WTC11 (cell line): ENCODE results near the gene GCG. TPM values are rescaled to one million over a fixed set of nuclear protein-coding genes. Genes with fewer than 3 reads are reported as not detected.

Source experiments
- ATAC-seq: fragments of 200-7000 bp; cut with Tn5 transposase; 2 replicates; pipeline ENCODE4 v1.10.0; 2021; ENCODE audit warnings: mild to moderate bottlenecking, moderate library complexity
- CTCF ChIA-PET: fragments of 300-600 bp; sonication (Branson Sonifier 250); formaldehyde crosslinking; loops from one replicate; lab custom pipeline; 2021; ENCODE audit warnings: antibody characterized with exemption; lab: Charles Lee
- POLR2A ChIA-PET: fragments of 350-600 bp; sonication (Branson Sonifier 250); formaldehyde crosslinking; loops from one replicate; lab custom pipeline; 2021; ENCODE audit warnings: antibody characterized with exemption; lab: Charles Lee
- DNase-seq: peaks from one replicate; pipeline ENCODE4 v3.0.0; 2021; ENCODE audit warnings: low spot score
- H3K27ac Mint-ChIP-seq: 2 replicates; pipeline ENCODE4 v1.8.0; 2021; ENCODE audit warnings: mixed read lengths
- H3K27me3 Mint-ChIP-seq: 2 replicates; pipeline ENCODE4 v1.8.0; 2021; ENCODE audit warnings: low read depth, mild to moderate bottlenecking, moderate library complexity, mixed read lengths
- H3K36me3 Mint-ChIP-seq: 2 replicates; pipeline ENCODE4 v1.8.0; 2021; ENCODE audit warnings: mixed read lengths
- H3K4me1 Mint-ChIP-seq: 2 replicates; pipeline ENCODE4 v1.8.0; 2022; ENCODE audit warnings: mixed read lengths
- H3K4me3 Mint-ChIP-seq: 2 replicates; pipeline ENCODE4 v1.8.0; 2021; ENCODE audit warnings: mild to moderate bottlenecking, moderate library complexity, mixed read lengths
- H3K9me3 Mint-ChIP-seq: 2 replicates; pipeline ENCODE4 v1.8.0; 2021; ENCODE audit warnings: mixed read lengths
- ATF1 ChIP-seq: sonication (generic); formaldehyde crosslinking; IDR thresholded peaks from 2 replicates; pipeline ENCODE4 v1.8.1; 2023; ENCODE audit warnings: mild to moderate bottlenecking, moderate library complexity, missing genetic modification reagents
- ATF3 ChIP-seq: sonication (generic); formaldehyde crosslinking; conservative IDR thresholded peaks from 2 replicates; pipeline ENCODE4 v1.8.1; 2022; ENCODE audit warnings: mild to moderate bottlenecking, missing genetic modification reagents
- E2F5 ChIP-seq: sonication (generic); formaldehyde crosslinking; IDR thresholded peaks from 2 replicates; pipeline ENCODE4 v1.8.1; 2022; ENCODE audit warnings: mild to moderate bottlenecking, moderate library complexity, missing genetic modification reagents
- ELF4 ChIP-seq: sonication (generic); formaldehyde crosslinking; IDR thresholded peaks from 2 replicates; pipeline ENCODE4 v1.8.1; 2022; ENCODE audit warnings: low read depth, mild to moderate bottlenecking, moderate library complexity, missing genetic modification reagents
- EMX1 ChIP-seq: fragments of 250-450 bp; sonication (Bioruptor Pico); IDR thresholded peaks from 2 replicates; pipeline ENCODE4 v1.8.0; 2021; ENCODE audit warnings: mild to moderate bottlenecking
- ERG ChIP-seq: fragments of 250-450 bp; sonication (Bioruptor Pico); IDR thresholded peaks from 2 replicates; pipeline ENCODE4 v1.8.0; 2021; ENCODE audit warnings: mild to moderate bottlenecking
- FOXJ3 ChIP-seq: sonication (generic); formaldehyde crosslinking; IDR thresholded peaks from 2 replicates; pipeline ENCODE4 v1.9.0; 2021; ENCODE audit warnings: missing genetic modification reagents, mild to moderate bottlenecking, borderline replicate concordance
- MAX ChIP-seq: sonication (generic); formaldehyde crosslinking; IDR thresholded peaks from 2 replicates; pipeline ENCODE4 v1.8.0; 2022; ENCODE audit warnings: mild to moderate bottlenecking, missing genetic modification reagents
- NR1H2 ChIP-seq: sonication (generic); formaldehyde crosslinking; IDR thresholded peaks from 2 replicates; pipeline ENCODE4 v1.9.0; 2021; ENCODE audit warnings: mild to moderate bottlenecking, moderate library complexity, missing genetic modification reagents
- NR2C2 ChIP-seq: sonication (generic); formaldehyde crosslinking; IDR thresholded peaks from 2 replicates; pipeline ENCODE4 v1.8.0; 2022; ENCODE audit warnings: mild to moderate bottlenecking, missing genetic modification reagents
- PRRX2 ChIP-seq: fragments of 250-450 bp; sonication (Bioruptor Pico); IDR thresholded peaks from 2 replicates; pipeline ENCODE4 v1.8.0; 2021; ENCODE audit warnings: mild to moderate bottlenecking
- SMAD3 ChIP-seq: sonication (generic); formaldehyde crosslinking; IDR thresholded peaks from 2 replicates; pipeline ENCODE4 v1.8.0; 2022; ENCODE audit warnings: missing genetic modification reagents, mild to moderate bottlenecking, borderline replicate concordance
- SP1 ChIP-seq: sonication (generic); formaldehyde crosslinking; conservative IDR thresholded peaks from 2 replicates; pipeline ENCODE4 v1.8.1; 2022; ENCODE audit warnings: missing genetic modification reagents
- STAT6 ChIP-seq: sonication (generic); formaldehyde crosslinking; conservative IDR thresholded peaks from 2 replicates; pipeline ENCODE4 v1.8.1; 2023; ENCODE audit warnings: mild to moderate bottlenecking, low read depth, missing genetic modification reagents, moderate library complexity
- TCF7 ChIP-seq: sonication (generic); formaldehyde crosslinking; IDR thresholded peaks from 2 replicates; pipeline ENCODE4 v1.8.0; 2022; ENCODE audit warnings: mild to moderate bottlenecking, low read depth, missing genetic modification reagents, moderate library complexity
- USF1 ChIP-seq: sonication (generic); formaldehyde crosslinking; IDR thresholded peaks from 2 replicates; pipeline ENCODE4 v1.8.0; 2022; ENCODE audit warnings: mild to moderate bottlenecking, missing genetic modification reagents
- ZBTB43 ChIP-seq: sonication (generic); formaldehyde crosslinking; IDR thresholded peaks from 2 replicates; pipeline ENCODE4 v1.8.1; 2023; ENCODE audit warnings: mild to moderate bottlenecking, missing genetic modification reagents
- ZMAT4 ChIP-seq: fragments of 250-450 bp; sonication (Bioruptor Pico); IDR thresholded peaks from 2 replicates; pipeline ENCODE4 v1.9.0; 2021; ENCODE audit warnings: mild to moderate bottlenecking
- ZNF121 ChIP-seq: sonication (generic); formaldehyde crosslinking; IDR thresholded peaks from 2 replicates; pipeline ENCODE4 v1.8.0; 2023; ENCODE audit warnings: missing genetic modification reagents
- ZNF232 ChIP-seq: sonication (generic); formaldehyde crosslinking; IDR thresholded peaks from 2 replicates; pipeline ENCODE4 v1.8.0; 2022; ENCODE audit warnings: mild to moderate bottlenecking, missing genetic modification reagents
- ZNF416 ChIP-seq: fragments of 250-450 bp; sonication (Bioruptor Pico); IDR thresholded peaks from 2 replicates; pipeline ENCODE4 v1.9.0; 2021; ENCODE audit warnings: mild to moderate bottlenecking, inconsistent platforms
- ZNF425 ChIP-seq: fragments of 250-450 bp; sonication (Bioruptor Pico); conservative IDR thresholded peaks from 2 replicates; pipeline ENCODE4 v1.9.0; 2021; ENCODE audit warnings: mild to moderate bottlenecking
- total RNA-seq: library from RNA; stranded (reverse); gene quantifications from 3 replicates; pipeline ENCODE4 v1.2.3, GENCODE V29; 2021

GCG gene
- total RNA-seq, 1 experiment from 2014 or later: not detected

GRCh38 chr2:162184359-162184758, 32.3 kb upstream of the GCG start (continued):
- no peak for TF ChIP-seq STAT6 (CRISPR knock-in tag)
- no peak for TF ChIP-seq USF1 (CRISPR knock-in tag)
- no peak for TF ChIP-seq ZNF121 (CRISPR knock-in tag)
- no peak for TF ChIP-seq MAX (CRISPR knock-in tag)
- TF ChIP-seq, all 79 proteins: peak for 0

GRCh38 chr2:162182395-162182794, 30.3 kb upstream of the GCG start:
- no peaks in the 10 kb centered on the region for H3K27me3 Mint-ChIP-seq
- no peak for ATAC-seq
- CTCF ChIA-PET: interaction anchor here (1.0 to 2.2 kb wide), 3 partner anchors 27 to 116 kb away, joined by 3 to 11 read pairs (median 4); no protein-coding TSS in a partner anchor
- no peak for TF ChIP-seq SP1 (CRISPR knock-in tag)
- no peak for TF ChIP-seq ATF3
- TF ChIP-seq ELF4 (CRISPR knock-in tag): no peak
- TF ChIP-seq, all 79 proteins: peak for 0
- H3K4me3 Mint-ChIP-seq: no peak overlapping the region
- peaks cover 28% of the 10 kb centered on the region for H3K4me1 Mint-ChIP-seq
- H3K27ac Mint-ChIP-seq: no peak overlapping the region
- no peaks in the 10 kb centered on the region for H3K9me3 Mint-ChIP-seq
- DNase-seq: no peak
- no peaks in the 10 kb centered on the region for H3K36me3 Mint-ChIP-seq
- POLR2A ChIA-PET: no interaction called here

GRCh38 chr2:162177301-162177700, 25.3 kb upstream of the GCG start:
- DNase-seq (no peak), ATAC-seq (no peak)
- Mint-ChIP-seq H3K36me3 (no peaks in the 10 kb centered on the region), H3K27me3 (no peaks in the 10 kb centered on the region), H3K4me1 (peaks cover 30% of the 10 kb centered on the region), H3K4me3 (no peak overlapping the region), H3K9me3 (no peaks in the 10 kb centered on the region), H3K27ac (no peak overlapping the region)
- ChIA-PET CTCF (no interaction called here), POLR2A (no interaction called here)
- TF ChIP-seq NR2C2 (CRISPR knock-in tag) (no peak), ZNF425 (CRISPR knock-in tag) (no peak), PRRX2 (CRISPR knock-in tag) (no peak), NR1H2 (CRISPR knock-in tag) (no peak), EMX1 (no peak), SMAD3 (CRISPR knock-in tag) (no peak), ATF1 (CRISPR knock-in tag) (no peak), ERG (CRISPR knock-in tag) (no peak), E2F5 (CRISPR knock-in tag) (no peak), ZMAT4 (no peak), ZNF232 (CRISPR knock-in tag) (no peak), FOXJ3 (CRISPR knock-in tag) (no peak), ZBTB43 (CRISPR knock-in tag) (no peak), ZNF416 (no peak), TCF7 (CRISPR knock-in tag) (no peak)
